K562 (cell line): ENCODE data around the gene SEPTIN14. TPM values are rescaled to one million over a fixed set of nuclear protein-coding genes. Genes with fewer than 3 reads are reported as not detected.

Experiments used
- ATAC-seq: fragments of 200-7000 bp; cut with Tn5 transposase; 3 replicates; pipeline ENCODE4 v1.9.1; 2020; ENCODE audit warnings: moderate library complexity
- BruUV-seq: library from RNA; stranded (reverse); fragments of 400-500 nt; replicated peaks from 2 replicates; lab custom pipeline; 2021; lab: Mats Ljungman, UMichigan
- CTCF ChIA-PET: fragments of 300-600 bp; formaldehyde crosslinking; extraction: SDS; loops from one replicate; lab custom pipeline; 2021; ENCODE audit warnings: low intra/inter-chr PET ratio; lab: Yijun Ruan, JAX
- POLR2A ChIA-PET: fragments of 300-600, 350-650 bp; sonication (Branson Sonifier 250); formaldehyde crosslinking; extraction: SDS; loops from one replicate; lab custom pipeline; 2021; ENCODE audit warnings: antibody characterized with exemption, inconsistent platforms; lab: Yijun Ruan, JAX
- DNase-seq, 4 experiments: peaks; one replicate each; pipeline versions ENCODE4 v3.0.0 to v3.0.0-alpha.2; 2011 to 2018; ENCODE audit warnings: low spot score in 3 of 4, mixed read lengths in 3 of 4; ENCODE audit errors: extremely low read depth in 1 of 4
- FAIRE-seq: peaks from 2 replicates; lab custom pipeline; 2011; peaks lifted over from hg19 to GRCh38; lab: Jason Lieb, UNC
- H2AFZ ChIP-seq: 2 replicates; pipeline ENCODE4 v1.6.0; 2011; ENCODE audit warnings: low read depth, low read length, control low read depth, inconsistent platforms
- H3K27ac ChIP-seq: fragments of 200-600 bp; 3 replicates; pipeline ENCODE4 v1.8.0; 2011; ENCODE audit warnings: low read depth, mild to moderate bottlenecking, control low read depth, inconsistent platforms, low read length, moderate library complexity, mixed read lengths; ENCODE audit errors: extremely low read depth
- H3K27me3 ChIP-seq, 2 experiments: fragments of 300-600 bp in 1 of 2; 2 replicates in 1 of 2; 3 replicates in 1 of 2; pipeline versions ENCODE4 v1.6.0 to v1.8.0; 2011; ENCODE audit warnings: inconsistent platforms in 2 of 2, low read length in 2 of 2, mild to moderate bottlenecking in 1 of 2, mixed read lengths in 1 of 2, moderate library complexity in 1 of 2; ENCODE audit not compliant: control insufficient read depth in 2 of 2, insufficient read depth in 2 of 2
- H3K36me3 ChIP-seq: fragments of 300-600 bp; 3 replicates; pipeline ENCODE4 v1.8.0; 2011; ENCODE audit warnings: mild to moderate bottlenecking, low read length, inconsistent platforms; ENCODE audit not compliant: control insufficient read depth, insufficient read depth
- H3K4me1 ChIP-seq, 2 experiments: fragments of 200-600 bp in 1 of 2; replicated peaks in 1 of 2; 2 replicates in 1 of 2; 3 replicates in 1 of 2; pipeline versions ENCODE4 v1.5.1 to v1.8.0; 2011; ENCODE audit warnings: inconsistent platforms in 2 of 2, low read length in 2 of 2, mild to moderate bottlenecking in 1 of 2, mixed read lengths in 1 of 2, moderate library complexity in 1 of 2; ENCODE audit not compliant: control insufficient read depth in 2 of 2, insufficient read depth in 2 of 2
- H3K4me2 ChIP-seq: 2 replicates; pipeline ENCODE4 v1.6.1; 2011; ENCODE audit warnings: low read length, control low read depth, inconsistent platforms, mixed read lengths; ENCODE audit not compliant: insufficient read depth
- H3K4me3 ChIP-seq: fragments of 200-600 bp; sonication (generic), shearing (Covaris generic); 2 replicates; pipeline ENCODE4 v1.5.1; 2016; ENCODE audit warnings: control low read depth, inconsistent platforms
- H3K79me2 ChIP-seq: fragments of 200-600 bp; 3 replicates; pipeline ENCODE4 v1.8.0; 2011; ENCODE audit warnings: low read length, inconsistent platforms; ENCODE audit not compliant: control insufficient read depth, insufficient read depth
- H3K9ac ChIP-seq, 2 experiments: 2 replicates each; pipeline versions ENCODE4 v1.6.0 to v1.6.1; 2011; ENCODE audit warnings: low read depth in 2 of 2, low read length in 2 of 2, control low read depth in 1 of 2, inconsistent platforms in 1 of 2, mild to moderate bottlenecking in 1 of 2, mixed read lengths in 1 of 2; ENCODE audit not compliant: insufficient read depth in 1 of 2
- H3K9me1 ChIP-seq: one replicate; pipeline ENCODE4 v1.6.0; 2011; ENCODE audit warnings: inconsistent platforms, mild to moderate bottlenecking, low read length, moderate library complexity; ENCODE audit not compliant: control insufficient read depth, insufficient read depth
- H3K9me3 ChIP-seq: replicated peaks from 2 replicates; pipeline ENCODE4 v1.5.1; 2011; ENCODE audit warnings: low read depth, low read length, inconsistent platforms; ENCODE audit not compliant: control insufficient read depth, insufficient read depth
- H4K20me1 ChIP-seq: replicated peaks from 2 replicates; pipeline ENCODE4 v1.6.1; 2011; ENCODE audit warnings: low read length, inconsistent platforms, mixed read lengths; ENCODE audit not compliant: control insufficient read depth, insufficient read depth
- ARID3B ChIP-seq: fragments of 250-450 bp; sonication (Bioruptor Pico); IDR thresholded peaks from 2 replicates; pipeline ENCODE4 v1.4.0; 2020; ENCODE audit warnings: borderline replicate concordance
- ATF7 ChIP-seq: fragments of 450-650 bp; IDR thresholded peaks from 2 replicates; pipeline ENCODE4 v1.7.1; 2014; ENCODE audit warnings: mild to moderate bottlenecking, moderate library complexity
- CCNT2 ChIP-seq: IDR thresholded peaks from 2 replicates; pipeline ENCODE4 v1.6.1; 2011; ENCODE audit warnings: borderline replicate concordance, low read depth, mild to moderate bottlenecking, moderate library complexity, mixed read lengths, low read length; ENCODE audit not compliant: insufficient read length; ENCODE audit errors: extremely low read depth
- CEBPG ChIP-seq, 3 experiments: fragments of 200-800 bp in 1 of 3; sonication (Bioruptor generic) in 1 of 3; sonication (generic) in 1 of 3; formaldehyde crosslinking in 1 of 3; IDR thresholded peaks in 2 of 3; conservative IDR thresholded peaks in 1 of 3; 2 replicates each; pipeline versions ENCODE4 v1.6.1 to v1.8.0; 2016 to 2022; ENCODE audit warnings: missing compliant biosample characterization in 2 of 3, missing genetic modification characterization in 2 of 3, mild to moderate bottlenecking in 1 of 3, missing genetic modification reagents in 1 of 3
- CTCF ChIP-seq, 3 experiments: IDR thresholded peaks in 2 of 3; conservative IDR thresholded peaks in 1 of 3; 2 replicates each; pipeline ENCODE4 v1.5.1; 2011 to 2012; ENCODE audit warnings: low read length in 3 of 3, mild to moderate bottlenecking in 3 of 3, control low read depth in 2 of 3, improper control_type of control experiment in 1 of 3, inconsistent platforms in 1 of 3, low read depth in 1 of 3, mixed read lengths in 1 of 3, moderate library complexity in 1 of 3; ENCODE audit not compliant: insufficient read depth in 2 of 3
- GTF2B ChIP-seq: IDR thresholded peaks from 2 replicates; pipeline ENCODE4 v1.6.1; 2011; ENCODE audit not compliant: insufficient read length; ENCODE audit errors: extremely low read depth
- HNRNPL ChIP-seq: fragments of 200-400 bp; formaldehyde crosslinking; IDR thresholded peaks from 2 replicates; pipeline ENCODE4 v1.6.1; 2017; ENCODE audit warnings: low read depth, mild to moderate bottlenecking, low read length
- NFIX ChIP-seq: fragments of 250-450 bp; sonication (Bioruptor Pico); IDR thresholded peaks from 2 replicates; pipeline ENCODE4 v1.4.0; 2020; ENCODE audit warnings: low read depth, mild to moderate bottlenecking, moderate library complexity
- NFRKB ChIP-seq: fragments of 450-650 bp; IDR thresholded peaks from 2 replicates; pipeline ENCODE4 v1.6.1; 2016; ENCODE audit warnings: low read depth
- PHF21A ChIP-seq: fragments of 450-650 bp; IDR thresholded peaks from 2 replicates; pipeline ENCODE4 v1.6.1; 2017; ENCODE audit warnings: low read depth, borderline replicate concordance
- SIN3A ChIP-seq, 2 experiments: fragments of 150-350 bp in 1 of 2; IDR thresholded peaks; 2 replicates each; pipeline ENCODE4 v1.6.1; 2011 to 2016; ENCODE audit warnings: borderline replicate concordance in 2 of 2, low read depth in 2 of 2, low read length in 2 of 2, mild to moderate bottlenecking in 2 of 2, moderate library complexity in 2 of 2; ENCODE audit not compliant: control insufficient read depth in 1 of 2
- SREBF2 ChIP-seq: sonication (generic); formaldehyde crosslinking; IDR thresholded peaks from 2 replicates; pipeline ENCODE4 v1.4.0; 2020; ENCODE audit warnings: mild to moderate bottlenecking, missing genetic modification reagents
- TCF15 ChIP-seq: fragments of 250-450 bp; sonication (Bioruptor Pico); IDR thresholded peaks from 2 replicates; pipeline ENCODE4 v1.8.0; 2022; ENCODE audit warnings: moderate library complexity, mild to moderate bottlenecking, inconsistent platforms
- USF1 ChIP-seq: sonication (generic); formaldehyde crosslinking; IDR thresholded peaks from 2 replicates; pipeline ENCODE4 v1.9.0; 2022; ENCODE audit warnings: mild to moderate bottlenecking, missing genetic modification reagents
- ZNF644 ChIP-seq: fragments of 200-800 bp; sonication (Bioruptor generic); IDR thresholded peaks from 2 replicates; pipeline ENCODE4 v1.6.1; 2016; ENCODE audit warnings: low read depth, missing genetic modification characterization, missing compliant biosample characterization
- ZNF707 ChIP-seq: fragments of 250-450 bp; sonication (Bioruptor Pico); conservative IDR thresholded peaks from 2 replicates; pipeline ENCODE4 v1.8.0; 2022; ENCODE audit warnings: inconsistent platforms, mild to moderate bottlenecking, moderate library complexity
- in situ Hi-C: fragments of 300-500 bp; cut with MboI; formaldehyde crosslinking; loops from 4 replicates; pipeline ENCODE4 v1.15.0; 2018; ENCODE audit warnings: inconsistent platforms, mixed read lengths
- intact Hi-C: fragments of 100-400 bp; cut with micrococcal nuclease; formaldehyde crosslinking; loops from 2 replicates; pipeline ENCODE4 v1.14.2; 2022
- polyA plus RNA-seq, 8 experiments: library from polyadenylated mRNA; depleted of rRNA in 4 of 8; stranded (reverse) in 5 of 8; unstranded in 3 of 8; fragments of >200 nt; fragmentation: Nextera tagmentation in 2 of 8; fragmentation: Illumina TruSeq in 1 of 8; extraction: Ambion mirVana in 2 of 8; extraction: Trizol in 1 of 8; gene quantifications; 2 replicates each; pipeline versions ENCODE4 v1.2.1 to v1.2.3, GENCODE V29; 2011 to 2014; ENCODE audit warnings: inconsistent platforms in 1 of 8, missing spikeins in 1 of 8
- total RNA-seq, 7 experiments: library from RNA; depleted of rRNA in 6 of 7; stranded (reverse); fragments of >200 nt in 6 of 7; fragmentation: Illumina TruSeq in 2 of 7; extraction: Trizol in 2 of 7; gene quantifications; 2 replicates each; pipeline versions ENCODE4 v1.2.1 to v1.2.3, GENCODE V29; 2011 to 2021; ENCODE audit warnings: low replicate concordance in 1 of 7

Gene SEPTIN14
- total and polyA plus RNA-seq, 9 of the 15 experiments (the other 6 are each of a cell fraction or from before 2014, with no cell fraction given) = 0.04 to 0.10 (median 0.04) TPM; not detected in 1

- ChIA-PET POLR2A (no interaction called here), CTCF (no interaction called here)
- ATAC-seq (no peak), DNase-seq (no peak), FAIRE-seq (no peak)
- H3K9me1 ChIP-seq = no peaks in the 10 kb centered on the region
- no peaks in the 10 kb centered on the region for H4K20me1 ChIP-seq
- H2AFZ ChIP-seq = no peak overlapping the region
- no TSS peak for BruUV-seq
- H3K36me3 ChIP-seq = no peaks in the 10 kb centered on the region
- H3K27ac ChIP-seq = no peak overlapping the region
- H3K4me3 ChIP-seq = no peak overlapping the region
- H3K4me2 ChIP-seq = no peak overlapping the region
- in situ Hi-C loops = no loop called here
- intact Hi-C loops = no loop called here
- no peaks in the 10 kb centered on the region for H3K9me3 ChIP-seq
- no peaks in the 10 kb centered on the region for H3K27me3 ChIP-seq
- no peaks in the 10 kb centered on the region for H3K79me2 ChIP-seq
- H3K9ac ChIP-seq = no peak overlapping the region
- no peaks in the 10 kb centered on the region for H3K4me1 ChIP-seq
- no peak for TF ChIP-seq ZNF644 (tag)
- TF ChIP-seq ATF7 = no peak
- no peak for TF ChIP-seq TCF15
- TF ChIP-seq CEBPG (CRISPR knock-in tag; IDR thresholded peaks at IDR 0.05) = no peak
- TF ChIP-seq CEBPG (tag; conservative IDR thresholded peaks at IDR 0.05 in 1 of 2, IDR thresholded peaks at IDR 0.05 in 1 of 2) = no peak
- TF ChIP-seq PHF21A = no peak
- no peak for TF ChIP-seq CCNT2
- no peak for TF ChIP-seq ARID3B
- no peak for TF ChIP-seq HNRNPL
- TF ChIP-seq CTCF (IDR thresholded peaks at IDR 0.05 in 2 of 3, conservative IDR thresholded peaks at IDR 0.05 in 1 of 3; ENCODE audit: insufficient read depth in 2 of 3, low read depth in 1 of 3, low read length in 3 of 3) = no peak
- TF ChIP-seq NFRKB = no peak
- TF ChIP-seq USF1 (CRISPR knock-in tag) = no peak
- TF ChIP-seq SREBF2 = no peak
- TF ChIP-seq ZNF707 (CRISPR knock-in tag) = no peak
- TF ChIP-seq NFIX (CRISPR knock-in tag) = no peak
- no peak for TF ChIP-seq GTF2B
- TF ChIP-seq SIN3A (IDR thresholded peaks at IDR 0.05; ENCODE audit: borderline replicate concordance in 2 of 2, control insufficient read depth in 1 of 2, low read depth in 2 of 2, low read length in 2 of 2) = no peak
Observed at GRCh38 chr7:55893940-55894339, 31.4 kb upstream of the SEPTIN14 start.
